HG03039 (cell line): ENCODE results near the gene RBM19.

Experiments
- ATAC-seq: cut with Tn5 transposase; IDR thresholded peaks from one replicate; pipeline ENCODE4 v1.9.1; 2021; ENCODE audit warnings: mild to moderate bottlenecking, moderate library complexity; ENCODE audit not compliant: unreplicated experiment

Gene RBM19

GRCh38 chr12:113959096-113959495, 7.0 kb downstream of the RBM19 start:
- no peak for ATAC-seq

GRCh38 chr12:113958108-113958507, 8.0 kb downstream of the RBM19 start:
- no peak for ATAC-seq

GRCh38 chr12:113957627-113958026, 8.5 kb downstream of the RBM19 start:
- ATAC-seq = no peak

GRCh38 chr12:113955109-113955970, 10.8 kb downstream of the RBM19 start:
- no peak for ATAC-seq

- ATAC-seq = no peak
These were observed 11.6 kb downstream of the RBM19 start for GRCh38 chr12:113954547-113954946.

- ATAC-seq = no peak
These were observed 15.3 kb downstream of the RBM19 start for GRCh38 chr12:113950873-113951272.

GRCh38 chr12:113949321-113950305, 16.5 kb downstream of the RBM19 start:
- ATAC-seq = no peak

- no peak for ATAC-seq
These were observed 17.8 kb downstream of the RBM19 start for GRCh38 chr12:113948151-113948914.

GRCh38 chr12:113946175-113946574, 19.9 kb downstream of the RBM19 start:
- no peak for ATAC-seq

GRCh38 chr12:113945174-113946173, 20.7 kb downstream of the RBM19 start:
- no peak for ATAC-seq

- ATAC-seq = no peak
These were observed 23.9 kb downstream of the RBM19 start for GRCh38 chr12:113942209-113942608.

GRCh38 chr12:113941208-113941486, 25.0 kb downstream of the RBM19 start:
- no peak for ATAC-seq

GRCh38 chr12:113940357-113941207, 25.5 kb downstream of the RBM19 start:
- no peak for ATAC-seq

GRCh38 chr12:113939867-113940266, 26.3 kb downstream of the RBM19 start:
- no peak for ATAC-seq

- ATAC-seq = no peak
These were observed 27.7 kb downstream of the RBM19 start for GRCh38 chr12:113938471-113938870.

GRCh38 chr12:113936460-113936859, 29.7 kb downstream of the RBM19 start:
- no peak for ATAC-seq

- ATAC-seq = no peak
These were observed 30.7 kb downstream of the RBM19 start for GRCh38 chr12:113935459-113935858.

- no peak for ATAC-seq
These were observed 31.2 kb downstream of the RBM19 start for GRCh38 chr12:113934946-113935345.
